Transverse colon (tissue), 3 donors: Measurements from ENCODE around the gene ASB16.

Experiments used
- EP300 ChIP-seq: sonication (generic); formaldehyde crosslinking; IDR thresholded peaks from one replicate; pipeline ENCODE4 v1.6.1; 2017; ENCODE audit warnings: antibody characterized with exemption, low read depth
- POLR2A ChIP-seq: fragments of 450-650 bp; IDR thresholded peaks from one replicate; pipeline ENCODE4 v1.6.1; 2016; ENCODE audit warnings: antibody characterized with exemption, mild to moderate bottlenecking, moderate library complexity
- TF ChIP-seq, protein P1 (sequence below), 5 experiments: fragments of 200-600 bp in 3 of 5; fragments of 450-650 bp in 2 of 5; sonication (generic) in 3 of 5; IDR thresholded peaks; 1 replicate in 2 of 5; 2 replicates in 3 of 5; pipeline ENCODE4 v1.5.1; 2016 to 2017; ENCODE audit warnings: antibody characterized with exemption in 5 of 5, inconsistent platforms in 3 of 5, mild to moderate bottlenecking in 2 of 5, moderate library complexity in 1 of 5

DNA sequence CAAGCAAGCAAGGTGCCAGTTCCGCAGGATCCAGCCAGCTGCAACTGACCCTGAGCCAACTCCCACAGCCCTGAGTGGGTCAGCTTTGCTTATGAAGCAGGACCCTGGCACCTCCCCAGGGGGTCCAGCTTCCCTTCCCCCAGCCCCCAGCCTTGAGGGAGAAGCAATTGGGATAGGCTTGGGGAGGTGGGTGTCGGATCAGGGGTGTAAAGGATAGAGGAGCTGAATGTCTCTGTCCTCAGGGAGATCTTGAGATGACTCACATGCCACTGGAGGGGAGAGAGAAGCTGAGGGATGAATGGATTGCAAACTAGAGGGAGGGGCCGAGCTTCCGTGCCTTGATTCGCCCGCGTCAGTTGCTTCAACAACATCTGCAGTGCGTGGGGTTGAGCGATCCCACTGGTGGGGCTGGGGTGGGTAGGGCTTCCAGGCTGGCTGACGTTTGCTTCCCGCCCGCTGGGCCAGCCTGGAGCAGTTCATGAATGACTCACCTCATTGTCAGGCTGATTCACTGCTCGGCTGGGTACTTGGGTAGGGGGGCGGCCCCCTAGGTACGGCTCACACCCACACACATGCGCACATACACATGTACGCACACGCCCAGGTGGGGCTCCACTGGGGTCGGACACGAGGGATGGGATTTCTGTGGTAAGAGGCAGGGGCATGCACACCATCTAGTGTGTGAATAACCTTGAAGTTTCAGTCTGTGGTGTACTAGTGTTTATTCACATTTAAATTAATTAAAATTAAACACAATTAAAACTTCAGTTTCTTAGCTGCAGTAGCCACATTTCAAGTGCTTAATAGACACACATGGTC is 32.4 kb upstream of the ASB16 start:
- TF ChIP-seq, protein P1, sequence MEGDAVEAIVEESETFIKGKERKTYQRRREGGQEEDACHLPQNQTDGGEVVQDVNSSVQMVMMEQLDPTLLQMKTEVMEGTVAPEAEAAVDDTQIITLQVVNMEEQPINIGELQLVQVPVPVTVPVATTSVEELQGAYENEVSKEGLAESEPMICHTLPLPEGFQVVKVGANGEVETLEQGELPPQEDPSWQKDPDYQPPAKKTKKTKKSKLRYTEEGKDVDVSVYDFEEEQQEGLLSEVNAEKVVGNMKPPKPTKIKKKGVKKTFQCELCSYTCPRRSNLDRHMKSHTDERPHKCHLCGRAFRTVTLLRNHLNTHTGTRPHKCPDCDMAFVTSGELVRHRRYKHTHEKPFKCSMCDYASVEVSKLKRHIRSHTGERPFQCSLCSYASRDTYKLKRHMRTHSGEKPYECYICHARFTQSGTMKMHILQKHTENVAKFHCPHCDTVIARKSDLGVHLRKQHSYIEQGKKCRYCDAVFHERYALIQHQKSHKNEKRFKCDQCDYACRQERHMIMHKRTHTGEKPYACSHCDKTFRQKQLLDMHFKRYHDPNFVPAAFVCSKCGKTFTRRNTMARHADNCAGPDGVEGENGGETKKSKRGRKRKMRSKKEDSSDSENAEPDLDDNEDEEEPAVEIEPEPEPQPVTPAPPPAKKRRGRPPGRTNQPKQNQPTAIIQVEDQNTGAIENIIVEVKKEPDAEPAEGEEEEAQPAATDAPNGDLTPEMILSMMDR (IDR thresholded peaks at IDR 0.05) = no peak
- TF ChIP-seq POLR2A (no peak), EP300 (no peak)
